BJ (cell line): Measurements from ENCODE around the gene DOCK8. TPM values are rescaled to one million over a fixed set of nuclear protein-coding genes. Genes with fewer than 3 reads are reported as not detected.

Source experiments
- CTCF ChIA-PET: fragments of 350-600 bp; formaldehyde crosslinking; extraction: SDS; loops from one replicate; lab custom pipeline; 2021; ENCODE audit warnings: antibody characterized with exemption, inconsistent platforms; lab: Yijun Ruan, JAX
- POLR2A ChIA-PET: fragments of 300-600 bp; sonication (Branson Sonifier 250); formaldehyde crosslinking; extraction: SDS; loops from one replicate; lab custom pipeline; 2021; ENCODE audit warnings: antibody characterized with exemption; lab: Charles Lee
- DNase-seq: peaks from one replicate; pipeline ENCODE4 v3.0.0-alpha.2; 2011; ENCODE audit warnings: low read depth
- H3K27me3 ChIP-seq: 2 replicates; pipeline ENCODE4 v1.6.0; 2011; ENCODE audit warnings: low read length; ENCODE audit not compliant: control insufficient read depth, insufficient read depth
- H3K36me3 ChIP-seq: 2 replicates; pipeline ENCODE4 v1.5.1; 2011; ENCODE audit warnings: low read length; ENCODE audit not compliant: control insufficient read depth, insufficient read depth
- H3K4me3 ChIP-seq: 2 replicates; pipeline ENCODE4 v1.5.1; 2011; ENCODE audit warnings: low read depth, mild to moderate bottlenecking, control low read depth, low read length
- CTCF ChIP-seq: IDR thresholded peaks from 2 replicates; pipeline ENCODE4 v1.5.1; 2011; ENCODE audit warnings: low read depth, mild to moderate bottlenecking, control low read depth, inconsistent platforms, low read length, moderate library complexity; ENCODE audit not compliant: insufficient read depth
- polyA plus RNA-seq: library from polyadenylated mRNA; depleted of rRNA; stranded (reverse); fragments of >200 nt; gene quantifications from 2 replicates; pipeline ENCODE4 v1.2.3, GENCODE V29; 2011

DOCK8 gene
- polyA plus RNA-seq, 1 experiment, result 0.07 TPM

DNA sequence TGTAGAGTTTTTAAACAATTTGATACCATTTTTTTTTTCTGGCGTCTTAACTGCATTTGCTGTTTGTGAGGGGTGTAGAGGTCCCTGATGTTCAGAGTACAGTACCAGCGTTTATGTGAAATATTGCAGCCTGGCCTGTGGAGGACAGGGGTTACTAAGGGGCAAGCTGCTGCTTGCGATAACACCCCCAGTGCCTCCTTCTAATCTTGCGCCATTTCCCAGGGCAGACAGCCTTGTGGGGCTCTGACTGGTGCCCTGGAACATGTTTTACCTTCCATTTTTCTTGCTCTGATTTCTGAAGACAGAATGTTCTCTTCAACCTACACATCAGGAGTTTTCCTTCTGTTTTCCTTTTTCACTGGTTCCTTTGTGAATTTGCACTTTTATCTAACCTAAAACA, 142.9 kb downstream of the DOCK8 start:
- TF ChIP-seq CTCF, result no peak
- Histone ChIP-seq H3K4me3 (no peak overlapping the region), H3K27me3 (no peaks in the 10 kb centered on the region), H3K36me3 (no peaks in the 10 kb centered on the region)
- no peak for DNase-seq
- POLR2A ChIA-PET, result no interaction called here
- CTCF ChIA-PET, result no interaction called here

DNA sequence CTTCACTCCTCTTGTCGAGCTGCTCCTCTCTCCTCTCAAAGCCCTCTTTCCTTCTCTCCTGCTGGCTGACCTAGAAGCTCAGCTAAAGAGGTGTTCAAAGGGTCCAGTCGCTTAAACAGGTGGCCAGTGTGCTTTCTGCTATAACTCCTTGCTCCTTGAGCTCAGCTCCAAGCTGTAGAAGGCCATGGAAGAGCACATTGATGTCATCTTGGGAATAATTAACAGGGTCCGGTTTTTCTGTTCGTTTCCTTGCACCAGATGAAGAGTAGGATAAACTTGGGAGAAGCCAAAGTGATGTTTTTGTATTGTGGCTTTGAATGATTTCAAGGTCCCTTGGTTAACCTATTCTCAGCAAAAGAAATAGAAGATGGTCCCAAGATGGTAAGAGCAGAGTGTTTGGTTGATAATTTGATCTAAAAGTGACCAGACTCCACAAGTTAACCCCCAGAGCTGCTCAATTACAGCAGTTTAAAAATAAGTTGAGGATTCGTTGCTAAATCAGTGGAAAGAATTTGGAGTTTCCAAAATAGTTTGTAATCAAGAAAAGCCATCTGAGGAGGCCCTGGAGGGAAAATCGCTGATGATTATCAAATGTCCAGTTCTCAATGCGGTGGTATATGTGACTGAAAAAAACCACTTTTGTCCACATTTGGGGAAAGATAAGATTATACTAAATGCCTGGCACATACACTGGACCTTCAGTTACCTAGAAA, 148.1 kb downstream of the DOCK8 start:
- POLR2A ChIA-PET, result no interaction called here
- no peak for TF ChIP-seq CTCF
- no peaks in the 10 kb centered on the region; the same call in 1 of the 2 replicates for H3K27me3 ChIP-seq
- no peaks in the 10 kb centered on the region for H3K36me3 ChIP-seq
- no peak for DNase-seq
- CTCF ChIA-PET, result no interaction called here
- H3K4me3 ChIP-seq, result no peak overlapping the region

DNA sequence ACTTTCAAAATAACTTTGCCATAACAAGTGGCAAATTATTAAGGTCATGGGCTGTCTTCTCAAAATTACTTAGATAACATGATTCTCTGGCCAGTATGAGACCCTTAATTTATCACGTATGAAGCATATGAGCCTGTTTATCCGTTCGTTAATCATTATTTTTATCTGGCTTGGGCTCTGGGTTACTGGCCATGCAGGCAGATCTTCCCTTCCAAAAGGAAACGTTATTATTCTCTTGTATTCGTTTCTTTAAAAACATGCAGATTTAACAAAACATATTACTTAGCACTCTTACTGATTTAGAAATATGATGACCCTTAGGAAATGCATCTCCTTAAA, 148.6 kb downstream of the DOCK8 start:
- ChIA-PET POLR2A (no interaction called here), CTCF (no interaction called here)
- DNase-seq, result no peak
- Histone ChIP-seq H3K4me3 (no peak overlapping the region), H3K27me3 (no peaks in the 10 kb centered on the region; the same call in 1 of the 2 replicates), H3K36me3 (no peaks in the 10 kb centered on the region)
- TF ChIP-seq CTCF, result no peak

DNA sequence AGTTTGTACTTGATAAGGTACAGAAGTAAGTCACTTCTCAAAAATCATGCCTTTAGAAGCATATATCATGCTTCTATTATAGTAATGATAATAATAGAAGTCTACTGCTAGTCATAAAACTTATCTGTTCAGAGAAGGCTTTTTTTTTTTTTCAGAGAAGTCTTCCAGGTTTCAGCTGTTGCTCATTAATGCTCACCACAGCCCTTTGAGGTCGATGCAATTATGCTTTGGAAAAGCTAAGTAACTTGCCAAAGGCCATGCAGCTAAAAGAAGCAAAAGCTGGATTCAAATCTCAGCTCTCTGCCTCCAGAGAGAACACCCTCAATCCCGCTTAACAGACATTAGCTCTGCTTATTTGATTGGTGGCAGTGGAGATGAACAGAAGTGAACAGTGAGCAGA, 150.8 kb downstream of the DOCK8 start:
- H3K27me3 ChIP-seq, result no peaks in the 10 kb centered on the region; the same call in 1 of the 2 replicates
- POLR2A ChIA-PET, result no interaction called here
- H3K4me3 ChIP-seq, result no peak overlapping the region
- CTCF ChIA-PET, result interaction anchor here (1.1 kb wide), 1 partner anchor 11 kb away, joined by 3 read pairs; no protein-coding TSS in a partner anchor
- no peak for TF ChIP-seq CTCF
- DNase-seq, result no peak
- no peaks in the 10 kb centered on the region for H3K36me3 ChIP-seq

GRCh38 chr9:366620-367019, 152.0 kb downstream of the DOCK8 start:
- no peak for DNase-seq
- no peak for TF ChIP-seq CTCF

More at GRCh38 chr9:366620-367019, 152.0 kb downstream of the DOCK8 start:
- POLR2A ChIA-PET, result no interaction called here
- CTCF ChIA-PET, result no interaction called here
- no peaks in the 10 kb centered on the region; the same call in 1 of the 2 replicates for H3K27me3 ChIP-seq
- no peak overlapping the region for H3K4me3 ChIP-seq
- H3K36me3 ChIP-seq, result no peaks in the 10 kb centered on the region
